Stimulated activated CD4-positive, alpha-beta T cell treated with anti-CD3 and anti-CD28 coated beads, Interleukin-12 subunit alpha, Interleukin-12 subunit beta, amount 100 ng/mL, for 24 hours (primary cell): ENCODE measurements around the gene HK3.

Experiments used
- DNase-seq, 2 experiments: peaks; one replicate each; pipeline ENCODE4 v3.0.0-alpha.2; 2020; ENCODE audit warnings: low read depth in 2 of 2

Gene HK3

DNA sequence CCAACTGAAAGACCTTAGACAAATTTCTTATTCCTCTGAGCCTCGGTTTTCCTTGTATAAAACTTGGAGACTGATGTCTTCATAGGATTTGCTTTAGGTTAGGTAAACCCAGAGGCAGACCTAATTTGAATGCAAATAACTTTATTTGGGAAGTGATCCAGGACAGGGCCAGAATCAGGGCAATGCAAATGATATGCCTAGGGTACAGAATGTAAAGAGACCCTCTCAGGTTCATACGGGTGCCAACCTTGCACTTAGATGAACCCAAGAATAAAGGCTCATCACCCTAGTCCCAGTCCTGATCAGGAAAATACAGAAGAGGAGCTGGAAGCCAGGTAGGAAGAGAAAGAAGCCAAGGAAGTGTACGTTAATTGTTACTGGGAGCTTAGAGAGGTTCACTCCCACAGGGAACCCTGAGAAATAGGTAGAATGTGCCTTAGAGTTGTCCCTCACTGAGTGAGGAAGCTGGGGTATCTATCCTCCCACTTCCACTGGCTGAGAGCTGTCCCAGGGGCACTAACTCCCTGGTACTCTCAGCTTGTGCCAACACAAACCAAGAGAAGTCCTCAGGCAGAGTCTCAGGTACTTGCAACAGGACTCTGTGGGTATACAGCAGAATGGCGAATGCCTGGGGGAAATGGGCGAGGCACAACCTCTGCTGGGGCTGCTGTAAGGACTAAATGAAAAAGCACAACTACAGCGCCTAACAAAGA lies 3.1 kb upstream of the HK3 start:
- no peak for DNase-seq

DNA sequence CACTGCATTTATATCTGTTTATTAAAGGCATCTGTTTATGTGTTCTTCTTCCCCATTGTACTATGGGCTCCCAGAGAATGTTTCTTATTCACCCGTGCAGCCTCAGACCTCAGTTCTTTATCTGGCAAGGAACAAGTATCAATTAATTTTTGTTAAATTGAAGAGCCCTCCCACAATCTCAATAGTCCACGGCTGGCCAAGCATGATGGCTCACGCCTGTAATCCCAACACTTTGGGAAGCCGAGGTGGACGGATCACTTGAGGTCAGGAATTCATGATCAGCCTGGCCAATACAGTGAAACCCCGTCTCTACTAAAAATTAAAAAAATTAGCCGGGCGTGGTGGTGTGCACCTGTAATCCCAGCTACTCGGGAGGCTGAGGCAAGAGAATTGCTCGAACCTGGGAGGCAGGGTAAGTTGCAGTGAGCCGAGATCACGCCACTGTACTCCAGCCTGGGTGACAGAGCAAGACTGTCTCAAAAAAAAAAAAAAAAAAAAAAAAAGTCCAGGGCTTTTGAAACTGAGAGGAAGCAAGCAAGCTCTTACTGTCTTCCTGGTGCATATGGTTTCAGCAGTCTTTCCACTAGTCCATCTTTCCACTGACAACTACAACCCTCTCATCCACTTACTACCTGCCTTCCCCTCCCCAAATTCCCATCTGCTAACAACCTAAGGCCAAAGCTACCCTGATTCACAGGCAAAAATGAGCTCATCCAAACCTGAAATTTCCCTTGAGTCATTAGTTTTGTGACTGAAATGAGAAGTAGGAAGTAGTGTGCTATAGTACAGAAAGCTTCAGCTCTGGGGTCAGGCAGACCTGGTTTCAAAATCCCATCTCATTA lies 2.3 kb upstream of the HK3 start:
- DNase-seq: peak in 1 of 2 experiments; percentile 15

DNA sequence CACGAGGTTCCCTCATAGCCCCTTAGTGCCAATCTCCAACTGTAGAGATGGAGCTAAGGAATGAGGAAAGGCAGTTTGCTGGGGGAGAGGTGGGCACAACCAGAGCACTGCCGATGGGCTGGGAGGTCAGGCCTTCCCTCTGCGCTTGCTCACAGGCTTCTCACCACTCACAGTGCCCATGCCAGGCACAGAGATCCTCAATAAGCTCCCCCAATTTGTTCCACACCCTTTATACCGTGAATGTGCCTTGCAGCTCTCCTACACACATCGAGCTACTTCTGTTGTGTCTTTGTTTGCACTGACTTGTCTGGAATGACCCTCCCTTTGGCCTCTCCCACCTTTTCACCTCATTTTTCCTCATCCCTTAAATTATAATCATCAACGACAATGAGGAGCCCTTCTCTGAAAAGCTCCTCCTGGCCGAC lies 1.6 kb upstream of the HK3 start:
- no peak for DNase-seq

DNA sequence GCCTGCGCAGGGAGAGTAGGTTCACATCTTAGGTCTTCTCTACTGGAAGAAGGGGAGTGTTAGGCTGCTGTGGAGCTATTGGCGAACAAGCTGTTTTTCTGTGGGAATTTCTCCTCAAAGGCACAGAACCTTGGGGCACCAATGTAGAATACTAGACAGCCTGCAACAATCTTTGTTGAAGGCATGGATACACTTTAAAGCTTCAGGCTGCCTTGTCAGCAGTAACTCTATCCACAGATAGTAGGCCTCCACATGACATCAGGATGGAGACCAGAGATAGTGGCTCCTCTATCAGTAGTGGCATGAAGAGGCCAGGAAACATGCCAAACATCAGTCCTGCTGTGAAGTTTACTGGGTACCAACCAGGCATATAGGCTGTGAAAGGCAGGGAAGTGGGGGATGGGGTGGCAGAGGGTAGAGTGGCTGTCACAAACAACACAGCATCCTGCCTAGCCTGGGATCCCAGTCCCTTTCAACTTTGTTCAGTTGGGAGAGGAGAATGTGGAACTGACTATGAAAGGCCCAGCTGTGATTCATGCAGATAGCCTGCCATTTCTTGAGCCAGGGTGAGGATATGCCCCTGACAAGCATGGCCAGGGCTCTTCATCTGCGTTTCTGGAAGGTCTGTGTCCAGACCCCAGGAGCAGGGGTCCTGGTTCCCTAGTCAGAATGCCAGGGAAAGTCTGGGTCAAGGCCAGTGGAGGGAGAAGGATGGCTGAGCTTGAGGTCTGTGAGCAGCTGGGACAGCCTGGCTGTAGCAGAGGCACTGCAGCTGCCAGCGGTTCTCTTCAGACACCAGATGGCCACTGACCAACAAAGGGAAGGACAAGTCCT lies 1.0 kb upstream of the HK3 start:
- no peak for DNase-seq

DNA sequence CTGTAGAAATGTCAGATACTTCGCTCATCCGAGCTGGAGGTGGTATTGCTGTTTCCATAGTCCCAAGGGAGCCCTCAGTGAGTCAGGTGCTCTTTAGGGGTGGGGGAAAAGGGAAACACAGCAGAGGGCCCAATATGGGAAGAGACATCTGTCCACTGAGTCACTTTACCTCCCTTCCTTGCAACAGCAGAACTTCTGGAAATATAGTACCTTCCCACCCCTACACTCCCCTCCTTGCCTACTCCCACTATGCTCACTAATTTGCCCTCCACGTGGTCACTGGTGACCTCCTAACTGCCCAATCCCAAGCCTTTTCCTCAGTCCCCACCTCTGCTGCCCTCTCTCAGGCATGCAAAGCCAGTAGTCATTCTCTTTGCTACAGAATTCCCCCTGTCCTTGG lies 1.9 kb downstream of the HK3 start:
- no peak for DNase-seq

DNA sequence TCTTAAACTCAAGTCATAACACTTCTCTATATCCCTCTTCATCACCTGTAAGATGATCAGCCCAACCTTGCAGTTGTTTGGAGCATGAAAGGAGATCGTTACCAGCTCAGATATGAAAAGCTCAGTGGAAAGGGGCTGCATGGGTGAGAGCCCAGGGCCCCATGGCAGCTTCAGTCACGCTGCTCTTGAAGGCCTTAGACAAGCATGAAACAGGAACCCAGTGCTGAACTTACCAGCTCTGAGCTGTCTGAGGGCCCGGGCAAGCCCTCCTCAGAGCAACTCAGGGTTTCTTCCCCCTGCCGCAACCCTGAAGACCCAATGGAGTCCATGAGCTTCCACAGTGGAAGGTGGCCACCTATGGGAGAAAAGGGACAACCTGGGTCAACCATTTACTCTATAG lies 3.3 kb downstream of the HK3 start:
- DNase-seq: no peak

DNA sequence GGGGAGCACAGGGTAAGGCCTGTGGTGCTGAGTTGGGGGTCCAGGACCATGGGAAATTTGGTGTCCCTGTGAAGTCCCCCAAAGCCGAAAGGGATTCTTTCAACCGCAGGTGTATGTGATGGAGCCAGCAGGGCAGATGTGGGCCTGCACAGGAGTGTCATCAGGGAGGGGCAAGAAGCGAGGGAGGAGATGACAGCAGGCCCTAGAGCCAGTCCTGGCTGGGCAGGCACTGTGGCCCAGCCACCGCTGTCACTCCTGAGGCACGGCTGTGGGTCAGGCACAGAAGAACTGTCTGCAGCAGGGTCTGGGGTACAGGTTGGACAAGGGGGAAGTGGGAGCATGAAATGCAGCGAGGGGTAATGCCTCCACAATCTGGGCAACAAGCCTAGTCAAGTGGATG lies 4.8 kb downstream of the HK3 start:
- DNase-seq: no peak

DNA sequence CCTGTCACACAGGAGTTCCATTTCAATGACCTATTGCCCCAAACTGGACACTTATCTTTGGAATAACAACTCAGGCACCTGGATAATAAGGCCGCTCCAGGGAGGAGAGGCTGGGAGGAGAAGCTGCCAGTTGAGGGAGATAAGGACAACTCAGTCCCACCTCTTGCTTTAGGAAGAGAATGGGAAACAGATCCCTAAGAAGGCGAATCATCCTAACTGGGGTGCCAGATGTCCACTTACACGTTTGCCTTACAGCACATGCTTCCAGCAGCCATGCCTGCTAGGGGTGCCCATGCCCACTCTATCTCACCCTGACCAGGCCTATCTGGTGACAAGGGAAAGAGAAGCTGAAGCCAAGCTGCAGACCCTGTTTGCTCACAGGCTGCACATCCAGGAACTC lies 6.5 kb downstream of the HK3 start:
- DNase-seq: no peak

DNA sequence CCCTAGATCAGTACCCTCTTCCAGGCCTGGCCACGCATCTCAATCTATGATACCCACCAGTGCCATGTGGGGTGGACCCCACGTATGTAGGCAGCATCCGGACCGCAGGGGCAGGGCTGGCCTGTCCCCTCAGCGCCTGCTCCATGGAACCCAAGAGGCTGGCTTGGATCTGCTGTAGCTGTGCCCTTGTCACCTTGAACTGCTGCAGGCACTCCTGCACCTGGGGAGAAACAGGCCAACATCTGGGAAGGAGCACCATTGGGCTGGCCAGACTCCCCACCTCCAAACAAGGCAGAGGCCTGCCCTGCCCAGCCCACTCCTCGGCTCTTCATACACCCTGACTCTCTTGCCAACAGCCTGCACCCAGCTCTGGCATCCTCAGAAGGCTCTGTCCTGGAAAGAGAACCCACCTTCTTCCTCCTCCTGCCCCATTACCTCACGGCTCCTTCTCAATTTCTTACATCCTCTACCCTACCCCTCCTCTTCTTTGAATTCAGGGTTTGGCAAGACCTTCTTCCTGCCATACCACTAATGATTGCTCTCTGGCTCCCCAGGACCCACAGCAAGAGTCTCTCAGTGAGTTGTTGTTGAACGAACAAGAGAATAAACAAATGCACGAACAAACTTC lies 7.7 kb downstream of the HK3 start:
- no peak for DNase-seq

DNA sequence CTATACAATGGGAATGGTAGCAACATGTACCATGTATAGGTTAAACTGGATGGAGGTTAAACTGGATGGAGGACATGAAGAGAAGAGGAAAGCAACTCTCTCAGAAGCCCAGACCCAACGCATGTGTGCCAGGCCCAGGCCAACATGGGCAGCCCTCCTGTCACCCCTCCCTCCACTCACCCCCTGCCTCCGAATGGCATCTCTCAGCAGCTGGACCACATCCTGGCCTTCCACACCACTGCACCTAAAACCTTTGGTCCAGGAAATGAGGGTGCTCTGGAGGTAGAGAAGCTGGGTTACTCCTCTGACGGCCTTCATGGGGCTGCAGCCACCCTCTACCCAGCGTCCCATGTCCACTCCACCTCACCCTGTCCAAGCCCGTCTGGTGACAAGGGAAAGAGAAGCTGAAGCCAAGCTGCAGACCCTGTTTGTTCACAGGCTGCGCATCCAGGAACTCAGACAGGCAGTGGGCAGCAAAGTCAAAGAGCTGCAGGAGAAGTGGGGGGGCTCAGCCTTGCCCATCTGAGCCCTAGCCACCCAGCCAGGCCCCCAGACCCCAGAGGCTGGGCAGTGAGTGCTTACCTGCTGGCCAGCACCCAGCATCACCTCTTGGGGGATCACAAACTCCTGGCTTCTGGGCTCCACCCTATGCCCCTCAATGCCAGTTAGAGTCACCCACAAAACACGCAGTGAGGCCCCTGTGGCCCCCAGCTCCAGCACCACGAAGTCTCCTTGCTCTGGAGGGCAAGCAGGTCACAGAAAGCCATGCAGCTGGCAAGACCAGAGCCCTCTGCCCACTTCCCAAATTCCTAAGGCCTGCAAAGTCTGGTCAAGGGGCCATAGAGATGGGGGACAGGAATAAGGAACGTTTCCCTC lies 8.5 kb downstream of the HK3 start:
- no peak for DNase-seq

DNA sequence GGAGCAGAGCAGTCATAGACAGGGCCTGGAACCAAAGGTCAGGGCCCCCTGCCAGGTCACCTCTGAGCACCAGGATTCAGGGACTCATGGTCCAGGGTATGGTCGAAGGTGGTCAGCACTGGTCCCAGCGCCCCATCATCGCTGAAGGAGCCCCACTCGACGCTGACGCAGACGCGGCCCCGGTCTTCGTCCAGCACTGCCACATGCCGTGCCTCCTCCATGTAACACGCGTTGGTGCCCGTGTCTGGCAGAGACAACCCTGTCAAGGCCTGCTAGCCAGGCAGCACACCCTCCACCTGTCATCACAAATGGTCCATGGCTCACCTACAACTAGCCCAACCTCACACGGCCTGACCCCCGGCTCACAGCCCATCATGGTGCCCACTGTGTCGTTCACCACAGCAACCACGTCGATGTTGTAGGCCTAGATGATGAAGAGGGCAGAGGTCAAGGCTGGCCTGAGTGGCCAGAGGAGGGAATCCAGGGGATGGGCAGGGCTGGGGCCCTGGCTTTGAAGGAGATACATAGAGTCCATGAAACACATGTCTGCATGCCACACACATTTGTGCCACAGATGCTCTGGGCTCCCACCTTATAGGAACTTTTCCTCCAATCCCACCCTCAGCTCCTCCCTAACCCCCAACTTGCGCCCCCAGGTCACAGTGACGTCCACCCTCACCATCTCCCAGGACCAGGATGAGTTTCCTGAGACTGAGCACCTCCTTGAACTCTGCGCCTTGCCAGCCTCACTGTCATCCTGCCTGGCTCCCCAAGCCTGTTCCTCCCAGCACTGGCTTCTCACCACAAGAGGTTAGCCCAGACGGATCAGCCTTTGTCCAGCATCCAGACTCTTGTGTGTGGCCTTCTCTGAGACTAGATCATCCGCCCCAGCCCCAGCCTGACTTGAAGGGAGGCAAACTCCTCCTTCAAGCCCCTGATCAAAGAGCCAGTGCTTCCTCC lies 9.5 kb downstream of the HK3 start:
- no peak for DNase-seq

DNA sequence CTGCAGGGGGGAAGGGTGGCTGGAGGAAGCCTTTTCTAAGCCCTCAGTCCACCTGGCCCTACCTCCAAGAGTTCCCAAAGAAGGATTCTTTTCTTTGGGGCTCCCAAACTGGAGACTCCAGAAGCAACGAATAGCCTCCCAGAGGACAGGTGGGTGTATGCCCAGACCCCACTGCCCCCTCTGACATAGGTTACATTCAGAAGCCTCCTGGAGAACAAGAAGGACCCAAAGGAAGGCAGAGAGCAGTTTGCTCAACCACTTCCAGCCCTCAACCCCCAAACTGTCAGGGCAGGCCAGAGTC lies 10.3 kb downstream of the HK3 start:
- DNase-seq: no peak

DNA sequence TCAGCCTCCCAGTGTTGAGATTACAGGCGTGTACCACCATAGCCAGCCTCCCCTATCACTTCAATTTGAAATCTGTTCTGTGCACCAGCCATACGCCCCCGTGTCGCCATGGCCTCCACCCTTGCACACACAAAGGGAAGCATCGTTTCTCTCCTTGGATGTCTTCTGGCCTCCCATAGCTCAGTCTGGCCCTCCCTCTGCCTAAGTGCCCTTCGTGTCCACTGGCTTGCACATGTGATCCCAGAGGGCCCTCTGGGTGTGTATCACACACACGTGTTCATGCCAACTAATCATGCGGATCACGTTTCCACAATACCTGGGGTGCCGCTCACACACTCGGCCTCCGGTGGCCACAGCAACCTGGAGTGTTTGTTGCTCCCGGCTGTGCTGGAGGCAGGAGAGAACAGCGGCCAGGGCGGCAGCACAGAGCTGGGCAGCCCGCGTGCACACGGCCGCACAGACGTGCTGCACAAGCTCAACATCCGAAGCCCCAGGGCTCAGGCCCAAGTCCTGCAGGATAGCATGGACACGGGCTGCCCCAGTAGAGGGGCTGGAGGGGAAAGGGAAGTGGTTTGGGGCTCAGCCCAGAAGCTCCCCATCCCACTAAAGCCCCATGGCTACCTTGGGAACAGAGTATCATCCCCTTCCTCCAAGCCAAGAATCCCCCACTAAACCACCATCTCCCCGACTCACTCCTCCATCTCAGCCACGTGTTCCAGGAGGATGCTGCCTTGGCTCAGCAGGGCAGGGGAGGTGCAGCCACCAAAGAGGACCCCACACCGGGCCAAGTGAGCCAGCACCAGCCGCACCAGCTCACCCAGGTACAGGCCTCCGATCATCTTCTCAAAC lies 10.9 kb downstream of the HK3 start:
- DNase-seq: no peak

DNA sequence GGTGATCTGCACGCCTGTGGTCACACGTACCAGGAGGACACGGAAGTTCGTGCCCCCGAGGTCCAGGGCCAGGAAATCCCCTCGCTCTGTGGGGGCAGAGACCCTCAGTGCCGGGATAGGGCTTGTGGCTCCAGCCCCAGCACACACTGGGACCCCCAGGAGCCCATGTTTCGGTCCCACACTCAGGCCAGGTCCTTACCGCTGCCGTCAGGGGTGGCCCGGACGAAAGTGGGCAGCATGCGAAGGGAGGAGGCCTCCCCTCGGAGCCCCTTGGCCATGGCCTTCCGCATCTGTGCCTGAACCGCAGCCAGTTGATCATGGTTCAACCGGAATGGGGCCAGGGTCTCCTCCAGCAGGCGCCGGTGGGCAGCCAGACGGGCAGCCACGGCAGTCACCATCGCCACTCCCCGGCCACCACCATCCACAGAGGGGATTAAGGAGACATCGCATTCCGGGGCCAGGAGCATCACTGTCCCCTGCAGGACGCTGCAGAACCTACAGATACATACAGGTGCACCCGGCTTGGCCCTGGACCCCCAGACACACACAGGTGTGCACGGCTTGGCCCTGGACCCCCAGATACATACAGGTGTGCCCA lies 11.8 kb downstream of the HK3 start:
- no peak for DNase-seq

DNA sequence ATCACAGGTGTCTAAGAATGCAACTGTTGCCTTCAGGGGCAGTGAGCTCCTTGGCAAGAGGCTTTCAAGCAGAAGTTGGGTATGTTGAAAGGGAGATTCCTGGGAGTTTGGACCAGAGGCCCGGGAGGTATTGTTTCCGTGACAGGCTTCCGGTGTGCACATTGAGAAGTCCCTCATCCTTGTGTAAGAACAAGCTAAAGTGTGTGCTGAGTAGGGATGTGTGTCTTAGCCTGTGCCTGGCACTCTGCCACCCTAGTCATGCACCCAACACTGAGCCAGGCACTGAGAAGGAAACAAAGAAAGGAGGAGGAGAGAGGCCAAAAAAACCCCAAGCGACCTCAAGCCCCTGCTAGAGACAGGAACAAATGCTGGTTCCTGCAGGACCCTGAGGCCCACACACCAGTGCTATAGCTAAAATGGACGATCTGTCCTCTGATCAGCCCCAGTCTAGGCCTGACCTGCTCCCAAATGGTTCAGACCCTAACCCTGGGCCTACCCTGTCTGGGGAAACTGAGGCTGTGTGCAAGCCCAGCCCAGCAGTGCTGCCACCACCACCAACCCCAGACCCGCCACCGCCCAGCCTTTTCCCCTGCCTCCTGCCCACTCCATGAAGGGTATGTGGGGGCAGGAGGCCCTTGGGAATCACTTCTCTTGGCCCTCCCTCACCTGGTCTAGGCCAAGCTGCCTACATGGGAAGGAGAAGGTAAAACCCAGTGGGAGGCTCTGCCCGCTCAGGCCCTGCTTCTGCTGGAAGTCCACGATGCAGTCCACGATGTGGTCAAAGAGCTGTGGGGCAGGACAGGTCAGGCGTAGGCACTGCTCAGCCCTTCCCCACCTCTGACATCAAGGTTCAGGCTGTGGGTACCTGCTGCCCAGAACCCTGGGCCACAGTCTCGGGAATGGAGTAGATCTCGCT lies 12.6 kb downstream of the HK3 start:
- DNase-seq: no peak

DNA sequence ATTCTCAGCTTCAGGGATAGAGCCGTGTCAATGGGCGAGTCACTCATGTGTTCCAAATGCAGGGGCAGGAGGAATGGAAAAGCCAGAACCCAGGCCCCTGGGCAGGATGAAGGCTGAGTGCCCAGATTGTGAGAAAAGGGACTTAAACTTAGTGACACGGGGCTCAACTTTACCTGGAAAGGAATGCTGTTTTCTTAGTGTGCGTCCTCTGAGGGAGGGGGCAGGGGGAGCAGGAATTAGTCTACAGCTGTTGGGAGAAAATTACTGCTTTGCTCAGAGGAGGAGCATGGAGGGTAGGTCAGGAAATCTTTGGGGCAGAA lies 14.6 kb downstream of the HK3 start:
- DNase-seq: no peak

DNA sequence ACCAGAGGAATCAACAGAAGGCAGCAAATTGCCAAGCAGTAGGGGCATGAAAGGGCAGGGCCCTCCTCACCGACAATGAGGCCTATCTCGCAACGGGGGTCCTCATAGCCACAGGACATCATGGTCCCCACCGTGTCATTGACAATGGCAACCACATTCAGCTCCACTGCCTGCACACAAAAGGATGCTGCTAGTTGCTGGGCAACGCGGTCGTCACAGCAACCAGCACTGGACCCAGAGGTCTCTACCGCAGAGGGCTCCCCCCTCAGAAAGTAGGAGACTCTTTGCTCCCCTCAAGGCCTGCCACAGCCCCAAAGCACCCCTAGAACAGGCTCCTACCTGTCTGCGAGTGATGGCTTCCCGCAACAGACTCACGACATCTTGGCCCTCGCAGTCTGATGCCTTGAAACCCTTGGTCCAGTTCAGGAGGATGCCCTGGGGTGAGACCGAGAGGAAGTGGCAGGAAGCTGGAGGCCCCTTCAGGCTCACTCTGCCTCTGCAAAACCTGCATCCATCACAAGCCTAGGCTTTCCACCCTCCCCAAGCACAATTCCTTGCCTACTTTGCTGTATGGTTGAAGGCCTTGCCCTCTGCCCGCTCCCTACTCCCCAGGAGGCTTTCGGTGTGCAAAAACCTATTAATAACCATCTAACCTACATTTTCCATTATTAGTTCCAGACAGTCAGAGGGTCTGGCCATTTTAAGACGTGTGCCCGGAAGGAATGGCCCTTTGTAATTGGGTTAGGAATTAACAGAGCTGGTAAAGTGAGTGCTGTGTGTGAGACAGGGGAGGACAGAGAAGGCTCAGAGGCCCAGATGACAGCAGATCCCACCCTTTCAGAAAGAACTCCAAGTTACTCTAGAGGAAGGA lies 15.2 kb downstream of the HK3 start:
- no peak for DNase-seq
